ENCODE data around the gene PLVAP.

Gene PLVAP

DNA sequence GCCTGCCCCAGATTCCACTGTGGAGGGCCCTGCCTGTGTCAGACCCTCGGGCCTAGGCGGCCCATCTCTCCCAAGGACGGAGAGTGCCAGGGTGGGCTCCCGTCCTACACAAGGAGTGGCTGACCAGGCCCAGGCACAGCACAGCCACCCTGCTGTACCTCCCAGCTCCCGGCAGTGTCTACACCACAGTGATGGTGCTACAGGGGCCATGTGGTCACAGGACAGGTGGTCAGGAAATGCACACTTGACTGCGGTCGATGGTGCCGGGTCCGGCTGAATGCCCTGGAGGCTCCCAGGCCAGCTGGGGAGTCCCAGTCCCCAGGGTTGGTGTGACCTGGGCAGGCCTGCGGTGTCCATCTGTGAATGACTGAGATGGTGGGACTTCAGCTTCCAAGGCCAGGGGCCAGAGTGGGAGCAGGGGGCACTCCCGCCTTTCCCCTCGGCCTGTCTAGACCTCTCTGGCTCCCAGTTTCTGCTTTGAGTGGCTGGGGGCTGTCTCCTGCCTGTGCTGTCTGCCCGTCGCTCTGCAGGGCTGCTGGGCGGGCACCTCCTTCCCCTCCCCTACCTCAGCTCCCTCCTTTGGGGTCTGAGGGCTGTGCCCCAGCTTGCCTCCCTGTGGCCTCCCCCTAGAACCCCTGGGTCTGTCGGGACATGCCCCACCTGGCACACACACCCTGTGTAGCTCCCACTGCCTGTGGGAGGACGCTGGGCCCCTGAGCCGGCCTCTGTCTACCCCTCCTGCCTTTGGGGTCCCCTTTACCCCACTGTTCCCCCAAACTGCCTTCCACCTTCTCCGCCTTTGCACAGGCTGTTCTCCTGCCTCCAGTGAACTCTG lies 55.3 kb downstream of the PLVAP start:
- no peak for ATAC-seq
- DNase-seq, result no peak

DNA sequence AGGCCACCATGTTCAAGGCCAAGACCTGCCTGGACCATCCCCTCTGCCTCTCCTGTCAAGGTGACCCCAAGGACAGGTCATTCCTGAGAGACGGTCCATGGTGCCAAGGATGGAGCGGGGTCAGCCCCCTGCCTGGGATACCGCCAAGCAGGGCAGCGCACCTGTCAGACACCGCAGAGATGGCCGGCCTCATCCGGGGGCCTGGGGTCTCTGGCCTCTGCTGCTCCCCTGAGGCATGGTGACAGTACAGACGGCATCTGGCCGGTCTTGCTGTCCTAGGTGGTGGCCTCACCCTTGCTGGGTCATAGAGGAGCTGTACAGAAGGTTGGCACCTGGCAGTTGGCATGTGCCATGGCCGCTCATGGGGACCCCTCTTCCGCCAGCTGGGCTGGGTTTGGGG lies 56.7 kb downstream of the PLVAP start:
- no peak for ATAC-seq
- DNase-seq, result no peak

DNA sequence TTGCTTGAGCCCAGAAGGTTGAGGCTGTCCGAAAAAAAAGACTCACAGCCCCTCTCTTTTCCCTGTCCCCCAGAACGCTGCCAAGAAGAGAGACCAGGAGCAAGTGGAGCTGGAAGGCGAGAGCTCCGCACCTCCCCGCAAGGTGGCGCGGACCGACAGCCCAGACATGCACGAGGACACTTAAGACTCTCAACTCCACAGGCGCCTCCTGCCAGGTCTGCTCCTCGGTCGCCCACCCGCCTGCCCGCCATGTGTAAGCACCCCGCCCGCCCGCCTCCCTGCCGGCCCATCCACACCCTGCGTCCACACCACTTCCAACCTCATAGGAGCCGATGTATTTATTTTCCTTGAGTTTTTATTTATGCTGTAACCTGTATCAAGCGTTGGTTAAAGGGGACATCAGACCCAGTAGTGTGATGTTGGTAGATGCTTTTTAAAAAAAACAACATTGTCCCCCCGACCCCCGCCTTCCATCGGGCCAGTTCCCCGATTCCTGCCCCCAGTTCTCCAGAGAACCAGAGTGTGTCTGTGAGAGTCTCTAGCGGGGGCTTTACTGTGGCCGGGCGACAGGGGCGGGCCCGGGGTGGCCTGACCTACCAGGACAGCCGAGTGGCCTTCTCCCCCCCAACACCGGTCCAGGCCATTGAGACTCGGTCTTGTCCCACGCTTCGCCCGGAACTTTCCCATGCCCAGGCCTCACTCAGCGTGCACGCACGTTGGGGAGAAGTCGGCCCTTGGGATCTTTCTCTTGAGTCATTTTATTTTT lies 57.5 kb downstream of the PLVAP start:
- no peak for DNase-seq
- ATAC-seq, result no peak

DNA sequence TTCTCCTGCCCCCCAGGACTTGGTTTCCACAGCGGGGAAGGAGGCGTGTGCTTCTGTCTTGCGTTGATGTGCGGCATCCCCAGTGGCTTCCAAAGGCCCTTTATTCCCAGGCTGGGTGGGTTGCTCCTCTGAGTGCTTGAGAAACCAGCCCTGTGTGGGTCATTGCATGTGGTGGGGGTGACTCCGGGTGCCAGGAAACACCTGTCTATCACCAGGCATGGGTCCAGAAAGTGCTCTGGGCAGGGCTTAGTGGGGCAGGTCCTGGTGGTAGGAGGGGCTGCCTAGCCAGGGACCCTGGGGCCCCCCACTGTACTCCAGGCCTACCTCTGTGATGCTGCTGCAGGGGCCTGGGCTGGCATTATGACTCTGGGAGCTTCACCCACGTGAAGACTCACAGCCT lies 58.2 kb downstream of the PLVAP start:
- ATAC-seq (no peak), DNase-seq (no peak)

DNA sequence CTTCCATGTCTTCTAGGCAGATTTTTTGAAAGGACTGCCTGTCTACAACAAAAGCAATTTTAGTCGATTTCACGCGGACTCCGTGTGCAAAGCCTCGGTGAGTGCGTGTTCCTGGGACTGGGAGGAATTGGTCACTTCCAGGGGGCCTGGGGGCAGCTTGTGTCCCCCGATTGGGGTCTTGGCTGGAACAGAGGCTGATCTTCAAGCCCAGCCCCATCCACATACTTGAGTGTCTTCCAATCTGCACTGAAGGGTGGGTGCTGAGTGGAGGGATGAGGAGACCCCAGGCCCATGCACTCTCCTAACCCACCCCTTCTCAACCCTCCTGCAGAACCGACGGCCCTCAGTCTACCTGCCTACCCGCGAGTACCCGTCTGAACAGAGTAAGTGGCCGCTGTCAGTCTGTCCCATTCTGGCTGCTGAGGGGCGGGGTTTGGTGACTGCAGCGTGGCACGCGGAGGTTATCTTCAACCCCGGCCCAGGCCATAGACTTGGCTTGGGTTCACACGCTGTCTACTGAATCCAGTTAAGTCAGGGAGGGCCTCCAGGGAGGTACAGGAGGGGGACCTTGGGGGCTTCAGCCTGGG lies 63.0 kb downstream of the PLVAP start:
- ATAC-seq (no peak), DNase-seq (no peak)

DNA sequence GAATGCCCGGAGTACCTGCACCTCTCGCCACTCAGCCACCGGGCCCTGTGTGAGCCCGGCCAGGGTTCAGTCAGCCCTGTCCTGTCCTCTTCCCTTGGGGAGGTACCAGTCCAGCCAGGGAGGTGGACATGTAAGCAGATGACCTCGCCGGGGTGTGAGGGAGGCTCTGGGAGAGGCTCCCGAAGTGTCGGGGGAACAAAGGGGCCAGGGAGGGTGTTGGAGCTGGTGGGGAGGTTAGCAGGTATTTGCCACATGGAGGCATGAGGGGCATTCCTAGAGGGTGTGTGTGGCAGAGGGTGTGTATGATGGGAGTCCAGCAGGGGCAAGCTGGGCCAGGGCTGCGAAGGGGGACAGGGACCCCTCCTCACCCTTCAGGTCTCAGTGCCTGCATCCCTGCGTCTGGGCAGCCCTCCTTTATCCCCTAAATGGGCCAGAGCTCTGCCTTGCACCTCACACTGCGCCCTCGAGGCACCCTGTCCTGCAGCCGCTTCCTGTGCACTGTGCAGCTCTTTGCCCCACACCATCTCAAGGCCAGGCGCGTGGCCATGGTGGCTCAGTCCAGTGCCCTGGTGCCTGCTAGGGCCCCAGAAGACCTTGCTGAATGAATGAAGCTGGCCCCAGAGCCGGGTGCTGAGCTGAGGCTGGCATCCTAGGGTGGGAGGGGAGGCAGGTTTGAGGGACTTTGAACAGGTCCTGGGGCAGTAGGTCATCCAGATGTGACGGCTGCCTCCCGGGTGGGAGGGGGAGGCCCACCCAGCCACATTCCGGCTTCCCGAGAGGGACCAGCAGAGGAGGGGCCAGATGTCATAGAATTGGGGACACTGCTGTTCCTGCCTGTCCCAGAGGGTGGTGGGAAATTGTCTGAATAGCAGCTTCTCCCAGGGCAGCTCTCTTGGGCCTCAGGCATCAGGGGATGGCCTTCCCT lies 64.7 kb downstream of the PLVAP start:
- ATAC-seq, result no peak
- DNase-seq, result no peak

DNA sequence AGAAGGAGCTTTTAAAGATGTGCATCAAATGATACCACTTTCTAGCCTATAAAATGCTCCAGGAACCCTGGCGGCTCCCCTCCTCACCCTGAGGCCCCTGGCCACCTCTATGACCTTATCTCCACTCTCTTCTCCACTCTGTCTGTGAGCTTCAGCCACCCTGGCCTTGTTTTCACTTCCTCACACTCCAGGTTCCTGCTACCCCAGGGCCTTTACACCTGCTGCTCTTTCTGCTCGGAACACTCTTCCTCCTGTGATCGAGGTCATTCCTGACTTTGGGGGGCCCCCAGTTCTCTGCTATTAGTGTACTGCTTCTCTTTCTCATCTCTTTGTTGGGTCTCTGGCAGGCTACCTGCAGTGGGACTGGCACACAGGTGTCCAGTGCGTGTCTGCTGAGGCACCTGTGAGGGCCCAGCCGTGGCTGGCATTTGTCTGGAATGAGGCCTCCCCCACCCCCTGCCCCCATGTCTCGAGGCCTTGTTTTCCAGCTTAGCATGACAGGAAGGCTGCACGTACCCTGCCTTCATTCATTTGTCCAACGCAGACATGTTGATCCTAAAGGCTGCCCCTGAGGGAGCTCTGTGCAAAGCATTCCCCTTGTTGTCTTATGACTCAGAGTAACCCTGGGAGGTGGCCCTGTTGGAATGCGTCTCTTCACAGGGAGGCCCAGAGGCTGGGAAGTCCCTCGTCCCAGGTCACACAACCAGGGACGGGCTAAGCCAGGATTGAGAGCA lies 65.5 kb downstream of the PLVAP start:
- DNase-seq (no peak), ATAC-seq (no peak)

DNA sequence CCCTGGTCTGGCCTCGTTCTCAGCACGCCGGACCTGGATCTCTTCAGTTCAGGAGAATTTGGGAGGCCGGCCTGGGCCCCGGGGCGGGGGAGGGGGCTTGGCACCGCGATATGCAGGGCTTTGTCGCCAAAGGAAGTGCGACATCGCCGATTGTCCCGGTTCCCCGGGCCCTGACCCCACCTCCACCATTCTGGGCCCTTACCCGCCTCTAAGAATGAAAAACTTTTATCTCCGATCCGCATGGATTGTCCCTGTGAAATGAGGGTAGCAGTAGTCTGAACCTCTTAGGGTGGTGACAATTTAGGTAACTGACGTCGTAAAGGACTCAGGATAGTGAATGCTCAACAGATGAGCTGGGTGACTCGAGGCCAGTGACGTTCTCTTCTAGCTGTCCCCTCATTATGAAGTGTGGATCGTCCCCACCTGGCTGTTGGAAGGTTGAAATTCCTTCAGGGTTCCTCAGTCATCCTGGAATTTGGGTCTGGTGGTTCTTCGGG lies 67.1 kb downstream of the PLVAP start:
- DNase-seq, result peak; percentile 30
- no peak for ATAC-seq

DNA sequence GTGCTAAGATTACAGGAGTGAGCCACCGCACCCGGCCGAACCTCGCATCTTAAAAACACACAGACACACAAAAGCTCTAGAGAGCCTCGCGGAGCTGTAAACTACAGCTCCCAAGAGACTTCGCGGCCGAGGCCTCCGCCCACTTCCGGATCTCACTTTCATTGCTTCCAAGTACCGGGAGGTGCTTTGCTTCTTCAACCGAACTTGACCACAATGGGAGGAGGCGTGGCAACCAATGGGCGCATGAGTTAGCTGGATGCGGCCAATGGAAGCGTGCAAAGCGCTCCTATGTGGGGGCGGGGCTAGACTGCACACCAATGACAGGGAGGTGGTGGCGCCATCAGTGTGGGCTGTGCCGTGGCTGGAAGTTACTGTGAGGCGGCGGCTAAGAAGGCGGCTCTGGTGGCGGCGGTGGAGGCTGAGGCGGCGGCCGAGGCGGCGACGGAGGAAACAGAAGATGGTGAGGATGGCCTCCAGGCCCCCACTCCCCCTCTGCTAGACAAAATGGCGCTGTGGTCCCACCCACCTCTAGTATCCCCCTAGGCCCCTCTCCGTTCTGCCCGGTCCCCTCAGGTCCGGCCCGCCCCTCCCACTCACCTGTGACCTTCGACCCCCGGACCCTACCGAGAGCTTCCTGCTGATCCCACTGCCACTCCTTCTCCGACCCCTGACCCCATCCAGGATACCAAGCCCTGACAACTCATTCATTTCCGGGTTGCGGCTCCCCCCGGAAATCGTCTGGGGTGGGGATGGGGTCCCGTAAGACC lies 67.8 kb downstream of the PLVAP start, which contains the start of gene DDA1:
TSS of gene DDA1 (plus strand) at position 366 of the 767 bp plus-strand sequence. CDS start at position 458, 92 bp downstream.
- DNase-seq, result peak; percentile 98
- ATAC-seq, result peak; percentile 82

DNA sequence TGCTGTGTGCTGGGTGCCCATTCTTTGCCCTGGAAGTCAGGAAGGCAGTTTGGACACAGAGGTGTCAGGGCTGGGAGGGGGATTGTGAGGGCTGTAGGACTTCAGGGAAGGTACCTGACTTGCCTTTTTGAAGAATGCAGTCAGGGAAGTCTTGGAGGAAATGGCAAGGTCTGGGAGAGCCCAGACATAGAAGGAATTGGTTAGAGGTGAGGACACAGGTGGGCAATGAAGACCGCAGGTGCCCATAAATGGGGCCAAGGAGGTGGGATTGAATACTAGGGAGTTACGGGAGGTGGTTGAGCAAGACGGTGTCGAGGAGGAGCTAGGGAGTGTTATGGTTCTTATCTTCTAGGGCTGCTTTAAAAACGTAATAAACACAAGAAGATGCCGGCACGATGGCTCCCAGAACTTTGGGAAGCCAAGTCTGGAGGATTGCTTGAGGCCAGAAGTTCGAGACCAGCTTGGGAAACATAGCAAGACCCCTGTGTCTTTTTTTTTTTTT lies 69.2 kb downstream of the PLVAP start:
- ATAC-seq (no peak), DNase-seq (no peak)

DNA sequence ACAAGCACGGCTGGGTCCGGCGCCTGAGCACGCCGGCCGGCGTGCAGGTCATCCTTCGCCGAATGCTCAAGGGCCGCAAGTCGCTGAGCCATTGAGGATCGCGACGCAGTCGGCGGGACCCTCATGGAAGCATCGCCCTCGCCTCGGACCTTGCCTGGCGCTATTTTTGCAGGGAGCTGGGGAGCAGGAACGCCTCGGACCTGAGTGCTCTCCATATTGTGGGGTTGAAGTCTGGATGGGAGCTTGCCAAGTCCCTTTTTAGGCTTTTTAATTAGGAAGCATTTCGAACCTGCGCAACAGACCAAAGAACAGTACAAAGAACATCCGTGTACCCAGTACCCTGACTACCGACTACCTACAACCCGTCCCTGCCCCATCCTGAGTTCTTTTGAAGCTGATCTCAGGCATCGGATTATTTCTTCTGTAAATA lies 70.8 kb downstream of the PLVAP start:
- ATAC-seq, result no peak
- DNase-seq, result no peak

DNA sequence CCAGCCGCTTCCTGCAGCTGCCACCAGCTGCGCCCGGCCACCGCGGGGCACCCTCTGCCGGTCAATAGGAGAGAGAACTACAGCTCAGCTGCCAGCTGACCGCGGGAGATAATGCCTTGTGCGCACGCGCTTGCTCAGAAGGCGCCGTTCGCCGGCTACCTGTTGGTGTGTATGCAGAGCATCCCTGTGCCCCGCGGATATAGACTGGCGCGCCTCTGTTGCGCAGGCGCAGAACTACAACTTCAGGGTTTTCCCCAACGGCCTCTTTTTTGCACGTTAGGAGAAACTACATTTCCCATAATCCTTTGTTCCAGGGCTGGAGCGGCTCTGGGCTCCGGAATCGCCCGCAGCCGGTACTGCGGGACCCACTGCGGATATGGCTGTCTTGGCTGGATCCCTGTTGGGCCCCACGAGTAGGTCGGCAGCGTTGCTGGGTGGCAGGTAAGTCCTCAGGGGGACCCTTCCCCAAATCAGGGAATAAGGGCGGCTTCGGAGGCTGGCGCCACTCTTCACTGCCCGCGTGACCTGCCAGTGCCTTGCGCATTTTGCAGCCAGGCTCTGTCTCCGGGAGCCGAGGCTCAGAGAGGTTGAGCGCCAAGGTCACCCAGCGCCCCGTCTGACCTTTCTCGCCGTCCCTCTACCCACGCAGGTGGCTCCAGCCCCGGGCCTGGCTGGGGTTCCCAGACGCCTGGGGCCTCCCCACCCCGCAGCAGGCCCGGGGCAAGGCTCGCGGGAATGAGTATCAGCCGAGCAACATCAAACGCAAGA lies 71.4 kb downstream of the PLVAP start, which contains the start of gene MRPL34:
TSS of gene MRPL34 (plus strand) at position 356 of the 768 bp plus-strand sequence. CDS start at position 377, 21 bp downstream.
- DNase-seq (peak; percentile 95), ATAC-seq (peak; percentile 69)

DNA sequence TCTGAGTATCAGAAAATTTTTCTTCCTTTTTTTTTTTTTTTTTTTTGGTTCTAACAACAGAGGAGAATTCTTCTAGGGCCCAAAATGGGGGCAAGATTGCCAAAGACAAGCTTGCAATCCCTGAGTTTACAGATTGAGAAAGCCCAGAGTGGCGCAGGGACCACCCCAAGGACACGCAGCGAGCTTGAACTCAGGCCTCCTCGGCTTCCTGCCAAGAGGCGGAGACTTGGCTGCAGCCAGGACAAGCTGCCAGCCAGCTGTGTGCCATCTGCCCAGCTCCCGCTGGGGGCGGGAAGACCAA lies 72.0 kb downstream of the PLVAP start:
- ATAC-seq (no peak), DNase-seq (no peak)

DNA sequence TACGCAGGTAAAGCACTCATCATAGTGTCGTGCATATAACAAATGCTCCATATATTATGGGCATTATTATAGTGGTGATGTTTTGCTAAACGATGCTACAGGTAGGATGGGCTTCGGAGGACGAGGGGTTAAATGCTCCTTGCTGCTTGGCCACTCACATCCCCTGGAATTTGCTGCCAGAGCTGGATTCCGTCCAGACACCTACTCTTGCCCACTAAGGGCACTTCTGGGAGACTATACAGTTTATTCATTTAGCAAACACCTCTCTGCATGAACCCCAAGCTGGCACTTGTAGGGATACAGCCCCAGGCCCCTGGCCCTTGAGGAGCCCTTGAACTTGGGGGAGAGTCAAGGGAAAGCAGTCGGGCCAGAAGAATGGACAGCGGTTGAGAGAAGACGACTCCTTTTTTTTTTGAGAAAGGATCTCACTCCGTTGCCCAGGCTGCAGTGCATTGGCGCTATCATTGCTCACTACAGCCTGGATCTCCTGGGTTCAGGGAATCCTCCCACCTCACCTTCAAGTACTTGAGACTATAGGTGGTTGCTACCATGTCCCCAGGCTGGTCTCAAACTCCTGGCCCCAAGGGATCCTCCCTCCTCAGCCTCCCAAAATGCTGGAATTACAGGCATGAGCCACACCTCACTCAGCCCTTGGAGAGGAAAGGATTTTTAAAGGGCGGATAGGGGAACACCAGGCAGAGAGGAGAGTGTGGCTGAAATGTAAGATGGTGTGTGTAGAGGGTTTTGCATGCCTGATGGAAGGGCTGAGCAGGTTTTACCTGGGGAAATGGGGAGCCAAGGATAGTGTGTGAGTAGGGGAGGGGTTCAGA lies 72.5 kb downstream of the PLVAP start:
- DNase-seq (no peak), ATAC-seq (no peak)

DNA sequence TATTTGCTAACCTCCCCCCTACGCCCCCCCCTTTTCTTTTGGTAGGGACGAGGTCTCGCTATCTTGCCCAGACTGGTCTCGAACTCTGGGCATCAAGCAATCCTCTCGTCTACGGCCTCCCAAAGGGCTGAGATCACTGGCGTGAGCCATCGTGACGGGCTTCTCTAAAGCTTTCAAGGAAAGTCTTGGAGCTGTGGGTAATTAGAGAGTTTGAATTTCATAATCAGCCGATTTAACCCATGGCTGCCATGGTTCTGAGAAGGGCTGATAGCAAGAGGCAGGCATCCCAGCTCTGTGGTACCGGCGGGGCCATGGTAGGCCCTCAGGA lies 73.2 kb downstream of the PLVAP start:
- DNase-seq, result no peak
- no peak for ATAC-seq

DNA sequence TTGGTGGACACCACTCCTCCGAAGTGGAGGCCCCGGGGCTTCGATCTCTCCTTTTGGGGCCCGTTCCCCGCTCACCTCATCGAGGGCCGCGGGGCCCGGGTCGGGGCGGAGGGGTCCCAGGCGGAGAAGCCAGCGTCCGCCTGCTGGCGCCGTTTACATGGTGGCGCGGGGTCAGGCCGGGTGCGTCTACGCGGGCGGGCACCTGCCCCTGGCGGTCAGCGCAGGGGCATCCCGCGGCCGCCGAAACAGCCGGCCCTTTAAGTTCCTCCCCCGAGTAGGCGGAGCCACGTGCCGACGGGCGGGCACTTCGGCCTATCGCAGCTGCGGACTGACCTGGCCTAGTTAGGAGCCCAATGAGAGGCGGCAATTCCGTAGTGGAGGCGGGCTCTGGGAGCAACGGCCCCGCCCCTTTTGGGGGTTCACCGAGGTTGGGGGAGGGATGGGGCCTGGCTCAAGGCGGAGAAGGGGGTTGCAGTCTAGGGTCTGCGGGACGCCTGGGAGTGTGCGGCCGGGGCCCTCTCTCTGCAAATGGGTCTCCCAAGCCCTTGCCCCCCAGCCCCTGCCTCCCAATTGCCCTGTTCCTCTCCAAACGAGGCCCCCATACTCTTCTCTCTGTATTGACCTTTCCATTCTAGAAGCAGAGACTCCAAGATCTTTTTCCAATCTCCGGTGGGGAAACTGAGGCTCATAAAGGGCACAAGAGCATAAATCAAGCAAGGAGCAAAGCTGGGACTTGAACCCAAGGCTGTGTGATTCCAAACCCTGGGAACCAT lies 73.8 kb downstream of the PLVAP start, which contains the start of gene ABHD8:
TSS of gene ABHD8 (minus strand) at position 259 of the 773 bp plus-strand sequence. CDS start 1,809 bp downstream, outside the sequence.
- DNase-seq (peak; percentile 97), ATAC-seq (peak; percentile 74)

DNA sequence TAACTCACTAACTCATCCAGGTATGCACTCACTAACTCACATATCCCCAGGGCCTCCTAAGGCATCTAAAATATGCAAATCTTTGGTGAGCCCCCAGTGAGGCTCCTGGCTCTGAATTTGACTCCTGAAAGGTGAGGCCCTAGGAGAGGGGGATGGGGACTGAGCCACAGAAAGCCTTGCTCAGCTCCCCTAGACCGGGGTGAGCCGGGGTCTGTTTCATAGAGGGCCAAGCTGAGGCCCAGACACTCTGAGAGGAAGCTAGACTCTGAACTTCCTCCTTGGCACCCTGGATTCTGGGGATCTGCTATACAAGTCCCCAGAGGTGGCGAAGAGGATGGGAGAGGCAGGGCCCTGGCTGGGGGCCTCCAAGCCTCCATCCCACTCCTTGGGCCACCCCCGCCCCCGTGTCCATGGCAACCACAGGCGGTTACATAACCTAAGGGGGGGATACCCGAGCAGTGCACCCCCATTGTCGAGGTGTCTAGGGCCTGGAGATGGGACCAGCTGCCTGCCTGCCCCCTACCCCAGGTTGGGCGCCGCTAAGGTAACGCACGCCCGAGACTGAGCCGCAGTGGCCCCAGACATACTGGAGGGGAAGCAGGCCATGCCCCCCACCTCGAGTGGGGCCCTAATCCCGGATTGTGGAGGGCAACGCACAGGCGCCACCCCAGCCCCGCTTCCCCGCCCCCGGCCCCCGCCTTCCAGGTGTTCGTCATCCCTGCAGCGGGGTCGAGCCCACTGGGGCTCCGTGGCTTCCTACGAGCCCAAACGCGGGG lies 74.6 kb downstream of the PLVAP start:
- ATAC-seq (no peak), DNase-seq (no peak)
